Common myeloid progenitor, CD34-positive (primary cell): ENCODE measurements around the gene TAF6L. TPM values are rescaled to one million over a fixed set of nuclear protein-coding genes. Genes with fewer than 3 reads are reported as not detected.

Source experiments
- CTCF ChIA-PET: fragments of 350-600 bp; sonication (Branson Sonifier 250); formaldehyde crosslinking; loops from one replicate; lab custom pipeline; 2021; ENCODE audit warnings: antibody characterized with exemption; lab: Charles Lee
- POLR2A ChIA-PET: fragments of 350-600 bp; sonication (Branson Sonifier 250); formaldehyde crosslinking; loops from one replicate; lab custom pipeline; 2021; ENCODE audit warnings: antibody characterized with exemption; lab: Charles Lee
- DNase-seq, 3 donors: peaks; one replicate each; pipeline versions ENCODE4 v3.0.0 to v3.0.0-alpha.2; 2013
- H3K27ac ChIP-seq, 2 experiments: 1 replicate in 1 of 2; 2 replicates in 1 of 2; pipeline ENCODE4 v1.7.0; 2013; ENCODE audit warnings: inconsistent platforms in 2 of 2, low read length in 2 of 2, mild to moderate bottlenecking in 2 of 2, low read depth in 1 of 2, moderate library complexity in 1 of 2; ENCODE audit not compliant: severe bottlenecking in 2 of 2, insufficient read depth in 1 of 2, poor library complexity in 1 of 2
- H3K27me3 ChIP-seq, 5 experiments: replicated peaks in 2 of 5; 1 replicate in 3 of 5; 2 replicates in 2 of 5; pipeline versions ENCODE4 v1.6.1 to v1.7.0; 2013; ENCODE audit warnings: low read length in 4 of 5, mild to moderate bottlenecking in 2 of 5, moderate library complexity in 2 of 5, inconsistent platforms in 1 of 5; ENCODE audit not compliant: insufficient read depth in 5 of 5, control insufficient read depth in 4 of 5
- H3K36me3 ChIP-seq, 4 experiments: 1 replicate in 2 of 4; 2 replicates in 2 of 4; pipeline versions ENCODE4 v1.6.1 to v1.7.0; 2013; ENCODE audit warnings: low read length in 3 of 4, control low read depth in 1 of 4, mild to moderate bottlenecking in 1 of 4; ENCODE audit not compliant: control insufficient read depth in 4 of 4, insufficient read depth in 4 of 4
- H3K4me1 ChIP-seq, 4 experiments: 1 replicate in 3 of 4; 2 replicates in 1 of 4; pipeline versions ENCODE4 v1.6.1 to v1.7.1; 2013; ENCODE audit warnings: low read length in 3 of 4, mild to moderate bottlenecking in 3 of 4, control low read depth in 1 of 4, inconsistent platforms in 1 of 4, moderate library complexity in 1 of 4; ENCODE audit not compliant: control insufficient read depth in 4 of 4, insufficient read depth in 4 of 4; ENCODE audit errors: control extremely low read depth in 1 of 4
- H3K4me3 ChIP-seq, 7 experiments: 1 replicate in 4 of 7; 2 replicates in 3 of 7; pipeline versions ENCODE4 v1.5.1 to v1.7.0; 2013; ENCODE audit warnings: mild to moderate bottlenecking in 7 of 7, low read length in 6 of 7, moderate library complexity in 6 of 7, inconsistent platforms in 2 of 7, low read depth in 2 of 7, control low read depth in 1 of 7; ENCODE audit not compliant: insufficient read depth in 4 of 7, control insufficient read depth in 1 of 7; ENCODE audit errors: extremely low read depth in 1 of 7
- H3K9me3 ChIP-seq, 5 experiments: 1 replicate in 4 of 5; 2 replicates in 1 of 5; pipeline versions ENCODE4 v1.6.1 to v1.7.1; 2013; ENCODE audit warnings: low read length in 4 of 5, mild to moderate bottlenecking in 2 of 5, inconsistent platforms in 1 of 5, low read depth in 1 of 5, moderate library complexity in 1 of 5; ENCODE audit not compliant: control insufficient read depth in 4 of 5, insufficient read depth in 2 of 5; ENCODE audit errors: control extremely low read depth in 1 of 5
- WGBS: methylation state at CpG from one replicate; pipeline ENCODE4 v1.1.5; 2013; ENCODE audit not compliant: insufficient coverage; 5-methylcytosine and 5-hydroxymethylcytosine counted together
- polyA plus RNA-seq: library from polyadenylated mRNA; unstranded; fragments of 120-200 nt; gene quantifications from one replicate; pipeline ENCODE4 v1.2.1, GENCODE V29; 2013

Gene TAF6L
- polyA plus RNA-seq = 14.4 TPM

- peaks cover 9 to 34% (median 18%) of the 10 kb centered on the region in 4 experiments for H3K36me3 ChIP-seq
- peak; percentile 89 to 94 (median 94) for DNase-seq
- no peaks in the 10 kb centered on the region for H3K27me3 ChIP-seq
- peak within 1 kb of the TSS; percentile 56 to 85 (median 76) for H3K4me3 ChIP-seq
- no peaks in the 10 kb centered on the region for H3K9me3 ChIP-seq
- CTCF ChIA-PET = interaction anchor here (1.2 to 2.2 kb wide), 6 partner anchors 9 to 114 kb away, joined by 3 to 9 read pairs (median 4); partner anchors contain the start of genes POLR2G and TMEM179B
- H3K4me1 ChIP-seq = peaks cover 3 to 26% (median 18%) of the 10 kb centered on the region in 4 experiments
- peak within 1 kb of the TSS; percentile 54 to 82 for H3K27ac ChIP-seq
- POLR2A ChIA-PET = interaction anchor here (0.7 to 1.8 kb wide), 5 partner anchors 10 to 179 kb away, joined by 3 to 6 read pairs (median 3); partner anchors contain the start of genes POLR2G, TMEM179B and ZBTB3
- WGBS = 3% methylated on average over 24 of the region's 60 CpGs
These were observed at the start of gene TAF6L for GRCh38 chr11:62771144-62772021. TAF6L (plus strand) TSS chr11:62771396; CDS start chr11:62775784, 4,388 bp downstream.

DNA sequence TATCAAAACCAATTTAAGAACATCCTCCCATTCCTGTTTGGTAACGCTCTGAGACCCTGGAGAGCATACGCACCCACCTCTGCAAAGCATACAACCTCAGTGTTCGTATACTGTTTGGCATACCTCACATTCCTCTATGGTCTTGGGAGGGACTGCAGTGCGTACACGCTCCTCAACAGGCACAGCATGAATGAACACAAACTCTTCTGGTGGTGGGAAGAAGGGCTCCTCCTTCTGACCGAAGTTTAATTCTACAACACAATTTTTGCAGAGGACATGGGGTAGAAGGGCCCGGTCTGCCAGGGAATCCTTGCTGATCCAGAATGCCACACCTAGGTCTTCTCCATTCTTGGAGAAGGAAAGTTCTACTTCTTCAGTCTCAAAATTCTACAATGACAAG lies 49.2 kb upstream of the TAF6L start:
- no peak overlapping the region for H3K4me3 ChIP-seq
- CTCF ChIA-PET = no interaction called here
- WGBS = 93% methylated on average over 7 of the region's 7 CpGs

GRCh38 chr11:62724171-62724570 lies 47.0 kb upstream of the TAF6L start:
- peaks cover 25 to 63% (median 45%) of the 10 kb centered on the region in 4 experiments for H3K36me3 ChIP-seq
- peaks cover 19 to 33% (median 25%) of the 10 kb centered on the region in 4 experiments for H3K4me1 ChIP-seq
- no peak for DNase-seq
- H3K4me3 ChIP-seq = peak overlapping the region in 2 of 7 experiments; percentile 83 to 100
- 94% methylated on average over 8 of the region's 8 CpGs for WGBS
- ChIA-PET CTCF (interaction anchor here (1.4 to 2.7 kb wide), 6 partner anchors 8 to 43 kb away, joined by 3 to 9 read pairs (median 8); no protein-coding TSS in a partner anchor), POLR2A (no interaction called here)
- H3K9me3 ChIP-seq = no peaks in the 10 kb centered on the region
- no peaks in the 10 kb centered on the region for H3K27me3 ChIP-seq
- H3K27ac ChIP-seq = peak overlapping the region in 1 of 2 experiments; percentile 26

More for the DNA sequence above, 49.2 kb upstream of the TAF6L start:
- DNase-seq = peak; percentile 62 to 74 (median 70)
- Histone ChIP-seq H3K27me3 (no peaks in the 10 kb centered on the region), H3K36me3 (peaks cover 36 to 81% (median 64%) of the 10 kb centered on the region in 4 experiments), H3K27ac (no peak overlapping the region), H3K4me1 (peaks cover 16 to 24% (median 22%) of the 10 kb centered on the region in 4 experiments), H3K9me3 (no peaks in the 10 kb centered on the region)
- POLR2A ChIA-PET = no interaction called here

DNA sequence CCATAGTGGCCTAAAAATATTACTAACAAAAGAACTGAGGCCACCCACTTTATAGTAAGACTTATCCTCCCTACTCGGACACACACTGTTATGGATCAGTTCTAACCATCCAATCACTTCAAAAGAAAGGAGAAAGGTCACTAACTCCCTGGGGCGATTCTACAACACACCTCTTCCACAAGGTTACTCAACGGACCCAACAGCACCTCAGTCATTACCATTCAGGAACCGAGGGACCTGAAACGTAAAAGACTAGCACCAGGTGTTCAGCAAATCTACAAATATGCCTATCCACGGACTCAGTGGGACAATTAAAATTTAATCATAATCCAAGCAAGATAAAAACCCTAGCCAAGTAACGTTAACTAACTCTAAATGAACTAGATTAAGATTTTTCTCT lies 45.5 kb upstream of the TAF6L start:
- Histone ChIP-seq H3K27ac (peak overlapping the region; percentile 69 to 95), H3K36me3 (peaks cover 17 to 48% (median 32%) of the 10 kb centered on the region in 4 experiments), H3K4me3 (peak overlapping the region in 6 of 7 experiments; percentile 83 to 100 (median 91)), H3K9me3 (no peaks in the 10 kb centered on the region), H3K4me1 (peaks cover 23 to 44% (median 37%) of the 10 kb centered on the region in 4 experiments), H3K27me3 (no peaks in the 10 kb centered on the region)
- ChIA-PET POLR2A (interaction anchor here (0.8 to 3.8 kb wide), 2 partner anchors 16 to 60 kb away, joined by 5 to 22 read pairs; partner anchors contain the start of genes C11orf98 and CSKMT), CTCF (interaction anchor here (0.6 to 1.7 kb wide), 7 partner anchors 12 to 125 kb away, joined by 3 to 5 read pairs (median 3); partner anchors contain the start of genes C11orf98 and CSKMT)
- 0% methylated on average over 7 of the region's 7 CpGs for WGBS
- no peak for DNase-seq

DNA sequence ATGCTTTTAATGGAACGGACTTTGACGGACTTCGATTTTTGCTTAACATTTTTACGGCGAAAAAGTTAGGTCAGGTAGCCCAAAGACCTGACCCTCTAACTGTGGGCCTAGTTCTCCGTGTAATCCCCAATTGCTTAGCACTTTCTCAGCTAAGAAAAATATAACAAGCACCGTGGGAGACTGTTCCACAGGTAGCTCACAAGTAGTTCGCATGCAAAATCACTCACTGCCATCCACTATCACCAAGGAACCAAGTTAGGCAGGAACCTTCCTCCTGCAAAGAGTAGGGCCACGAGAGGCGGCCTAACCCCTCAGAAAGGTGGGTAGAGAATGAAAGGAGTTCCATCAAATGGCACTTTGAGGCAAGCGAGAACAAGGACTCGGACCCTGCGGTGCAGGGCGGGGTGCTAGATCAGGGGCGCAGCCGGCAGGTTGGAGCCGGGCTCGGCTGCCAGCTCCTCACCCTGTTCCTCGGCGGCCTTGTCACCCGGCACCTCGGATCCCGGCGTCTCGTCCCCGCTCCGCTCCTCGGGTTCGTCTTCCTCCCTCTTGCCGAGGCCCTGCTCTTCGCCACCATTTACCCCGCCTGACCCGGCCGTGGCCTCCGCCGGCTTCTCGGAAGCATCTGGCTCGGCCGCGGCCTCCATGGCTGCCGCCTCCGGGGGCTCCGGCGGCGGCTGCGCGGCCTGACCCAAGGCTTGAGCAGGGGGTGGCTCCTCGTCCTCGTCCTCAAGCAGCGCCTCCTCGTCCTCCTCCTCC lies 44.9 kb upstream of the TAF6L start:
- ChIA-PET POLR2A (interaction anchor here (0.7 to 3.8 kb wide), 6 partner anchors 12 to 115 kb away, joined by 3 to 22 read pairs (median 8); partner anchors contain the start of genes C11orf98, CSKMT and STX5), CTCF (interaction anchor here (0.6 to 1.7 kb wide), 11 partner anchors 9 to 124 kb away, joined by 3 to 5 read pairs (median 3); partner anchors contain the start of genes C11orf98 and CSKMT)
- H3K9me3 ChIP-seq = no peaks in the 10 kb centered on the region
- DNase-seq = no peak
- H3K27me3 ChIP-seq = no peaks in the 10 kb centered on the region
- peak overlapping the region; percentile 83 to 100 (median 89) for H3K4me3 ChIP-seq
- H3K27ac ChIP-seq = peak overlapping the region; percentile 69 to 95
- WGBS = under 1% methylated on average over 49 of the region's 51 CpGs
- H3K4me1 ChIP-seq = peaks cover 23 to 47% (median 41%) of the 10 kb centered on the region in 4 experiments
- peaks cover 11 to 45% (median 27%) of the 10 kb centered on the region in 4 experiments for H3K36me3 ChIP-seq

DNA sequence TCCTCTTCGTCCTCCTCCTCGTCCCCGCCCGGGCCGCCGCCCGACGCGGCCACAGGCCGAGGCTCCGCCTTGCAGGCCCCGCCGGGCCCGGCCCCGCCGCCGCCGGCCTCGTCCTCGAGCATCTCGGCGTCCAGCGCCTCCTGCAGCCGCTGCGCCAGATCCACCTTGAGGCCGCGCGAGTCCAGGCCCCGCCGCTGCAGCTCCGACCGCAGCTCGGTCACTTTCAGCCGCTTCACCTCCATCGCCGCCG lies 44.4 kb upstream of the TAF6L start:
- Histone ChIP-seq H3K27me3 (no peaks in the 10 kb centered on the region), H3K9me3 (no peaks in the 10 kb centered on the region), H3K27ac (peak overlapping the region; percentile 69 to 95), H3K4me3 (peak overlapping the region; percentile 83 to 100 (median 89)), H3K36me3 (peaks cover 7 to 41% (median 22%) of the 10 kb centered on the region in 4 experiments), H3K4me1 (peaks cover 23 to 47% (median 41%) of the 10 kb centered on the region in 4 experiments)
- CTCF ChIA-PET = interaction anchor here (0.6 to 1.7 kb wide), 8 partner anchors 9 to 50 kb away, joined by 3 to 5 read pairs (median 3); partner anchors contain the start of gene ZBTB3
- 0% methylated on average over 25 of the region's 37 CpGs for WGBS
- POLR2A ChIA-PET = interaction anchor here (0.7 to 3.8 kb wide), 9 partner anchors 11 to 127 kb away, joined by 3 to 22 read pairs (median 6); partner anchors contain the start of genes STX5 and TMEM223
- DNase-seq = no peak
